ENCODE results near the gene CYLD. TPM values are rescaled to one million over a fixed set of nuclear protein-coding genes. Genes with fewer than 3 reads are reported as not detected.

CYLD gene
- total and polyA plus RNA-seq, 2 experiments from 2014 or later = 6.9 to 30.9 TPM

DNA sequence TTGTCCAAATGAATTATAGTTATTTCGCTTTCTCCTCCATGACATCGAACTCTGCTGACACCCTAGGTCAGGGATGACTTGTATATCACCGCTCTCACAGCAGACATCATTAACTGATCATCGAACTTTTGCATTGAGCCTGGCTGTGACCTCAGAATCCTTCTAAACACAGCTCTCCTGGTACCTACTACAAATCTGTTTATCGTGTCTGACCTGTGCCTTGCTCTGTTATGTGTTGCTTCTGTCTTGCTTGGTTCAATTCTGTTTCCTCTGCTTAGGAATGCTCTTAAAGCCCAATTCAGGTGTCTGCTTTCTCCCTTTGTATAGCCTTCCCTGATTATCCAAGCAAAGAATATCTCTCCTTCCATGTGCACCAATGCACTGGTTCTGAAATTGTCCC lies 78.3 kb downstream of the CYLD start (continued):
- TF ChIP-seq, protein P1, sequence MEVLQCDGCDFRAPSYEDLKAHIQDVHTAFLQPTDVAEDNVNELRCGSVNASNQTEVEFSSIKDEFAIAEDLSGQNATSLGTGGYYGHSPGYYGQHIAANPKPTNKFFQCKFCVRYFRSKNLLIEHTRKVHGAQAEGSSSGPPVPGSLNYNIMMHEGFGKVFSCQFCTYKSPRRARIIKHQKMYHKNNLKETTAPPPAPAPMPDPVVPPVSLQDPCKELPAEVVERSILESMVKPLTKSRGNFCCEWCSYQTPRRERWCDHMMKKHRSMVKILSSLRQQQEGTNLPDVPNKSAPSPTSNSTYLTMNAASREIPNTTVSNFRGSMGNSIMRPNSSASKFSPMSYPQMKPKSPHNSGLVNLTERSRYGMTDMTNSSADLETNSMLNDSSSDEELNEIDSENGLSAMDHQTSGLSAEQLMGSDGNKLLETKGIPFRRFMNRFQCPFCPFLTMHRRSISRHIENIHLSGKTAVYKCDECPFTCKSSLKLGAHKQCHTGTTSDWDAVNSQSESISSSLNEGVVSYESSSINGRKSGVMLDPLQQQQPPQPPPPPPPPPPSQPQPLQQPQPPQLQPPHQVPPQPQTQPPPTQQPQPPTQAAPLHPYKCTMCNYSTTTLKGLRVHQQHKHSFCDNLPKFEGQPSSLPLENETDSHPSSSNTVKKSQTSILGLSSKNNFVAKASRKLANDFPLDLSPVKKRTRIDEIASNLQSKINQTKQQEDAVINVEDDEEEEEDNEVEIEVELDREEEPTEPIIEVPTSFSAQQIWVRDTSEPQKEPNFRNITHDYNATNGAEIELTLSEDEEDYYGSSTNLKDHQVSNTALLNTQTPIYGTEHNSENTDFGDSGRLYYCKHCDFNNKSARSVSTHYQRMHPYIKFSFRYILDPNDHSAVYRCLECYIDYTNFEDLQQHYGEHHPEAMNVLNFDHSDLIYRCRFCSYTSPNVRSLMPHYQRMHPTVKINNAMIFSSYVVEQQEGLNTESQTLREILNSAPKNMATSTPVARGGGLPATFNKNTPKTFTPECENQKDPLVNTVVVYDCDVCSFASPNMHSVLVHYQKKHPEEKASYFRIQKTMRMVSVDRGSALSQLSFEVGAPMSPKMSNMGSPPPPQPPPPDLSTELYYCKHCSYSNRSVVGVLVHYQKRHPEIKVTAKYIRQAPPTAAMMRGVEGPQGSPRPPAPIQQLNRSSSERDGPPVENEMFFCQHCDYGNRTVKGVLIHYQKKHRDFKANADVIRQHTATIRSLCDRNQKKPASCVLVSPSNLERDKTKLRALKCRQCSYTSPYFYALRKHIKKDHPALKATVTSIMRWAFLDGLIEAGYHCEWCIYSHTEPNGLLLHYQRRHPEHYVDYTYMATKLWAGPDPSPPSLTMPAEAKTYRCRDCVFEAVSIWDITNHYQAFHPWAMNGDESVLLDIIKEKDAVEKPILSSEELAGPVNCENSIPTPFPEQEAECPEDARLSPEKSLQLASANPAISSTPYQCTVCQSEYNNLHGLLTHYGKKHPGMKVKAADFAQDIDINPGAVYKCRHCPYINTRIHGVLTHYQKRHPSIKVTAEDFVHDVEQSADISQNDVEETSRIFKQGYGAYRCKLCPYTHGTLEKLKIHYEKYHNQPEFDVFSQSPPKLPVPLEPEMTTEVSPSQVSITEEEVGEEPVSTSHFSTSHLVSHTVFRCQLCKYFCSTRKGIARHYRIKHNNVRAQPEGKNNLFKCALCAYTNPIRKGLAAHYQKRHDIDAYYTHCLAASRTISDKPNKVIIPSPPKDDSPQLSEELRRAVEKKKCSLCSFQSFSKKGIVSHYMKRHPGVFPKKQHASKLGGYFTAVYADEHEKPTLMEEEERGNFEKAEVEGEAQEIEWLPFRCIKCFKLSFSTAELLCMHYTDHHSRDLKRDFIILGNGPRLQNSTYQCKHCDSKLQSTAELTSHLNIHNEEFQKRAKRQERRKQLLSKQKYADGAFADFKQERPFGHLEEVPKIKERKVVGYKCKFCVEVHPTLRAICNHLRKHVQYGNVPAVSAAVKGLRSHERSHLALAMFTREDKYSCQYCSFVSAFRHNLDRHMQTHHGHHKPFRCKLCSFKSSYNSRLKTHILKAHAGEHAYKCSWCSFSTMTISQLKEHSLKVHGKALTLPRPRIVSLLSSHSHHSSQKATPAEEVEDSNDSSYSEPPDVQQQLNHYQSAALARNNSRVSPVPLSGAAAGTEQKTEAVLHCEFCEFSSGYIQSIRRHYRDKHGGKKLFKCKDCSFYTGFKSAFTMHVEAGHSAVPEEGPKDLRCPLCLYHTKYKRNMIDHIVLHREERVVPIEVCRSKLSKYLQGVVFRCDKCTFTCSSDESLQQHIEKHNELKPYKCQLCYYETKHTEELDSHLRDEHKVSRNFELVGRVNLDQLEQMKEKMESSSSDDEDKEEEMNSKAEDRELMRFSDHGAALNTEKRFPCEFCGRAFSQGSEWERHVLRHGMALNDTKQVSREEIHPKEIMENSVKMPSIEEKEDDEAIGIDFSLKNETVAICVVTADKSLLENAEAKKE (CRISPR knock-in tag; IDR thresholded peaks at IDR 0.05) = no peak

DNA sequence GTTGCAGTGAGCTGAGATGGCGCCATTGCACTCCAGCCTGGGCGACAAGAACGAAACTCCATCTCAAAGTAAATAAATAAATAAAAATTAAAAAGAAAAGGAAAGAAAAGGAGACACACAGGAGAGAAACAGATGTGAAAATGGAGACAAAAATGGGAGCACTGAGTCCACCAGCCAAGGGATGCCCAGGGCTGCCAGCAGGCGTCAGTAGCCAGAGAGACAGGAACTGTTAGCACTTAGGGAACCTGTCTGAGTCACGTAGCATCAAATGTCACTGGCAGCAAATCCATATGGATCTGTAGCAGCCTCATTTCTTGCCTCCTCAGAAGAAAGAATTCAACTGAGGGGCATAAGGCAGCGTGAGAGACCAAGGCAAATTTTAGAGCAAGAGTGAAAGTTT lies 79.7 kb downstream of the CYLD start:
- Mint-ChIP-seq H3K4me1 (peaks cover 3% of the 10 kb centered on the region; the same call in 2 of the 3 replicates), H3K4me3 (no peak overlapping the region), H3K36me3 (ENCODE audit: low read depth) (no peaks in the 10 kb centered on the region), H3K9me3 (peaks cover 5% of the 10 kb centered on the region; the same call in 1 of the 3 replicates), H3K27me3 (ENCODE audit: insufficient read depth, low read depth, poor library complexity) (peaks cover 10% of the 10 kb centered on the region), H3K27ac (no peak overlapping the region)
- no peaks in the 10 kb centered on the region for H3K36me3 ChIP-seq (ENCODE audit: insufficient read depth)
- no peaks in the 10 kb centered on the region for H3K4me1 ChIP-seq (ENCODE audit: insufficient read depth)
- H3K9me2 ChIP-seq (ENCODE audit: insufficient read depth) = no peaks in the 10 kb centered on the region
- no peak overlapping the region for H2AFZ ChIP-seq
- peak; percentile 27 for DNase-seq (ENCODE audit: low spot score)
- peak; percentile 42; the same call in 1 of the 3 replicates for ATAC-seq
- H3K27ac ChIP-seq (ENCODE audit: low read depth) = no peak overlapping the region
- no peaks in the 10 kb centered on the region for H4K20me1 ChIP-seq (replicated peaks; ENCODE audit: insufficient read depth)
- no peaks in the 10 kb centered on the region for H3F3A ChIP-seq (replicated peaks; ENCODE audit: low read depth)
- H3K4me3 ChIP-seq = no peak overlapping the region
- TF ChIP-seq, protein P2, sequence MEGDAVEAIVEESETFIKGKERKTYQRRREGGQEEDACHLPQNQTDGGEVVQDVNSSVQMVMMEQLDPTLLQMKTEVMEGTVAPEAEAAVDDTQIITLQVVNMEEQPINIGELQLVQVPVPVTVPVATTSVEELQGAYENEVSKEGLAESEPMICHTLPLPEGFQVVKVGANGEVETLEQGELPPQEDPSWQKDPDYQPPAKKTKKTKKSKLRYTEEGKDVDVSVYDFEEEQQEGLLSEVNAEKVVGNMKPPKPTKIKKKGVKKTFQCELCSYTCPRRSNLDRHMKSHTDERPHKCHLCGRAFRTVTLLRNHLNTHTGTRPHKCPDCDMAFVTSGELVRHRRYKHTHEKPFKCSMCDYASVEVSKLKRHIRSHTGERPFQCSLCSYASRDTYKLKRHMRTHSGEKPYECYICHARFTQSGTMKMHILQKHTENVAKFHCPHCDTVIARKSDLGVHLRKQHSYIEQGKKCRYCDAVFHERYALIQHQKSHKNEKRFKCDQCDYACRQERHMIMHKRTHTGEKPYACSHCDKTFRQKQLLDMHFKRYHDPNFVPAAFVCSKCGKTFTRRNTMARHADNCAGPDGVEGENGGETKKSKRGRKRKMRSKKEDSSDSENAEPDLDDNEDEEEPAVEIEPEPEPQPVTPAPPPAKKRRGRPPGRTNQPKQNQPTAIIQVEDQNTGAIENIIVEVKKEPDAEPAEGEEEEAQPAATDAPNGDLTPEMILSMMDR (conservative IDR thresholded peaks at IDR 0.05; ENCODE audit: low read depth in 2 of 2) = peak; percentile 8 to 37; a peak in 2 of 4 replicates
- no peak for TF ChIP-seq JUNB (IDR thresholded peaks at IDR 0.05; ENCODE audit: unreplicated experiment)
- TF ChIP-seq, protein P3, sequence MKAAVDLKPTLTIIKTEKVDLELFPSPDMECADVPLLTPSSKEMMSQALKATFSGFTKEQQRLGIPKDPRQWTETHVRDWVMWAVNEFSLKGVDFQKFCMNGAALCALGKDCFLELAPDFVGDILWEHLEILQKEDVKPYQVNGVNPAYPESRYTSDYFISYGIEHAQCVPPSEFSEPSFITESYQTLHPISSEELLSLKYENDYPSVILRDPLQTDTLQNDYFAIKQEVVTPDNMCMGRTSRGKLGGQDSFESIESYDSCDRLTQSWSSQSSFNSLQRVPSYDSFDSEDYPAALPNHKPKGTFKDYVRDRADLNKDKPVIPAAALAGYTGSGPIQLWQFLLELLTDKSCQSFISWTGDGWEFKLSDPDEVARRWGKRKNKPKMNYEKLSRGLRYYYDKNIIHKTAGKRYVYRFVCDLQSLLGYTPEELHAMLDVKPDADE (IDR thresholded peaks at IDR 0.05) = no peak
- no peak for TF ChIP-seq ZNF331 (CRISPR knock-in tag; IDR thresholded peaks at IDR 0.05; ENCODE audit: low read depth)
- no peak for TF ChIP-seq STAT1 (IDR thresholded peaks at IDR 0.05; ENCODE audit: unreplicated experiment)
- TF ChIP-seq, protein P1 (CRISPR knock-in tag; IDR thresholded peaks at IDR 0.05) = no peak
- no peaks in the 10 kb centered on the region for H3K27me3 ChIP-seq (ENCODE audit: insufficient read depth)
- H3K4me2 ChIP-seq = no peak overlapping the region
- H3K79me2 ChIP-seq (replicated peaks; ENCODE audit: insufficient read depth) = no peaks in the 10 kb centered on the region

All from GM23338 (cell line).